K562 (cell line): ENCODE data around the gene NBPF20. TPM values are rescaled to one million over a fixed set of nuclear protein-coding genes. Genes with fewer than 3 reads are reported as not detected.
"Not testable (repeated sequence)": the region's sequence is repeated elsewhere in the genome, so short reads cannot be mapped to it uniquely, and the experiment has no call there.

ENCODE experiments used
- ATAC-seq: fragments of 200-7000 bp; cut with Tn5 transposase; 3 replicates; pipeline ENCODE4 v1.9.1; 2020; ENCODE audit warnings: moderate library complexity
- BruUV-seq: library from RNA; stranded (reverse); fragments of 400-500 nt; replicated peaks from 2 replicates; lab custom pipeline; 2021; lab: Mats Ljungman, UMichigan
- CTCF ChIA-PET: fragments of 300-600 bp; formaldehyde crosslinking; extraction: SDS; loops from one replicate; lab custom pipeline; 2021; ENCODE audit warnings: low intra/inter-chr PET ratio; lab: Yijun Ruan, JAX
- POLR2A ChIA-PET: fragments of 300-600, 350-650 bp; sonication (Branson Sonifier 250); formaldehyde crosslinking; extraction: SDS; loops from one replicate; lab custom pipeline; 2021; ENCODE audit warnings: antibody characterized with exemption, inconsistent platforms; lab: Yijun Ruan, JAX
- DNase-seq, 4 experiments: peaks; one replicate each; pipeline versions ENCODE4 v3.0.0 to v3.0.0-alpha.2; 2011 to 2018; ENCODE audit warnings: low spot score in 3 of 4, mixed read lengths in 3 of 4; ENCODE audit errors: extremely low read depth in 1 of 4
- FAIRE-seq: peaks from 2 replicates; lab custom pipeline; 2011; peaks lifted over from hg19 to GRCh38; lab: Jason Lieb, UNC
- H2AFZ ChIP-seq: 2 replicates; pipeline ENCODE4 v1.6.0; 2011; ENCODE audit warnings: low read depth, low read length, control low read depth, inconsistent platforms
- H3K27ac ChIP-seq: fragments of 200-600 bp; 3 replicates; pipeline ENCODE4 v1.8.0; 2011; ENCODE audit warnings: low read depth, mild to moderate bottlenecking, control low read depth, inconsistent platforms, low read length, moderate library complexity, mixed read lengths; ENCODE audit errors: extremely low read depth
- H3K27me3 ChIP-seq, 2 experiments: fragments of 300-600 bp in 1 of 2; 2 replicates in 1 of 2; 3 replicates in 1 of 2; pipeline versions ENCODE4 v1.6.0 to v1.8.0; 2011; ENCODE audit warnings: inconsistent platforms in 2 of 2, low read length in 2 of 2, mild to moderate bottlenecking in 1 of 2, mixed read lengths in 1 of 2, moderate library complexity in 1 of 2; ENCODE audit not compliant: control insufficient read depth in 2 of 2, insufficient read depth in 2 of 2
- H3K36me3 ChIP-seq: fragments of 300-600 bp; 3 replicates; pipeline ENCODE4 v1.8.0; 2011; ENCODE audit warnings: mild to moderate bottlenecking, low read length, inconsistent platforms; ENCODE audit not compliant: control insufficient read depth, insufficient read depth
- H3K4me1 ChIP-seq, 2 experiments: fragments of 200-600 bp in 1 of 2; replicated peaks in 1 of 2; 2 replicates in 1 of 2; 3 replicates in 1 of 2; pipeline versions ENCODE4 v1.5.1 to v1.8.0; 2011; ENCODE audit warnings: inconsistent platforms in 2 of 2, low read length in 2 of 2, mild to moderate bottlenecking in 1 of 2, mixed read lengths in 1 of 2, moderate library complexity in 1 of 2; ENCODE audit not compliant: control insufficient read depth in 2 of 2, insufficient read depth in 2 of 2
- H3K4me2 ChIP-seq: 2 replicates; pipeline ENCODE4 v1.6.1; 2011; ENCODE audit warnings: low read length, control low read depth, inconsistent platforms, mixed read lengths; ENCODE audit not compliant: insufficient read depth
- H3K4me3 ChIP-seq: fragments of 200-600 bp; sonication (generic), shearing (Covaris generic); 2 replicates; pipeline ENCODE4 v1.5.1; 2016; ENCODE audit warnings: control low read depth, inconsistent platforms
- H3K79me2 ChIP-seq: fragments of 200-600 bp; 3 replicates; pipeline ENCODE4 v1.8.0; 2011; ENCODE audit warnings: low read length, inconsistent platforms; ENCODE audit not compliant: control insufficient read depth, insufficient read depth
- H3K9ac ChIP-seq, 2 experiments: 2 replicates each; pipeline versions ENCODE4 v1.6.0 to v1.6.1; 2011; ENCODE audit warnings: low read depth in 2 of 2, low read length in 2 of 2, control low read depth in 1 of 2, inconsistent platforms in 1 of 2, mild to moderate bottlenecking in 1 of 2, mixed read lengths in 1 of 2; ENCODE audit not compliant: insufficient read depth in 1 of 2
- H3K9me1 ChIP-seq: one replicate; pipeline ENCODE4 v1.6.0; 2011; ENCODE audit warnings: inconsistent platforms, mild to moderate bottlenecking, low read length, moderate library complexity; ENCODE audit not compliant: control insufficient read depth, insufficient read depth
- H3K9me3 ChIP-seq: replicated peaks from 2 replicates; pipeline ENCODE4 v1.5.1; 2011; ENCODE audit warnings: low read depth, low read length, inconsistent platforms; ENCODE audit not compliant: control insufficient read depth, insufficient read depth
- H4K20me1 ChIP-seq: replicated peaks from 2 replicates; pipeline ENCODE4 v1.6.1; 2011; ENCODE audit warnings: low read length, inconsistent platforms, mixed read lengths; ENCODE audit not compliant: control insufficient read depth, insufficient read depth
- CEBPB ChIP-seq: fragments of 450-650 bp; IDR thresholded peaks from 2 replicates; pipeline ENCODE4 v1.6.1; 2016; ENCODE audit warnings: missing genetic modification characterization, missing compliant biosample characterization
- JUND ChIP-seq, 2 experiments: IDR thresholded peaks; 2 replicates in 1 of 2; 3 replicates in 1 of 2; pipeline ENCODE4 v1.6.1; 2011; ENCODE audit warnings: borderline replicate concordance in 2 of 2, low read depth in 2 of 2, low read length in 2 of 2, improper control_type of control experiment in 1 of 2, missing biosample characterization in 1 of 2, missing genetic modification characterization in 1 of 2, missing genetic modification reagents in 1 of 2
- MAFG ChIP-seq: fragments of 450-650 bp; conservative IDR thresholded peaks from 2 replicates; pipeline ENCODE4 v1.6.1; 2016; ENCODE audit warnings: missing genetic modification characterization, missing compliant biosample characterization
- TRIM24 ChIP-seq, 2 experiments: fragments of 450-650 bp; IDR thresholded peaks; 2 replicates each; pipeline ENCODE4 v1.6.1; 2016
- WGBS: fragments of 100-300 bp; shearing (Covaris generic); methylation state at CpG from one replicate; pipeline ENCODE4 v1.1.6; 2016; ENCODE audit warnings: low coverage, mixed read lengths; ENCODE audit not compliant: insufficient coverage; ENCODE audit errors: missing lambda C conversion rate; 5-methylcytosine and 5-hydroxymethylcytosine counted together
- in situ Hi-C: fragments of 300-500 bp; cut with MboI; formaldehyde crosslinking; loops from 4 replicates; pipeline ENCODE4 v1.15.0; 2018; ENCODE audit warnings: inconsistent platforms, mixed read lengths
- intact Hi-C: fragments of 100-400 bp; cut with micrococcal nuclease; formaldehyde crosslinking; loops from 2 replicates; pipeline ENCODE4 v1.14.2; 2022
- polyA plus RNA-seq, 8 experiments: library from polyadenylated mRNA; depleted of rRNA in 4 of 8; stranded (reverse) in 5 of 8; unstranded in 3 of 8; fragments of >200 nt; fragmentation: Nextera tagmentation in 2 of 8; fragmentation: Illumina TruSeq in 1 of 8; extraction: Ambion mirVana in 2 of 8; extraction: Trizol in 1 of 8; gene quantifications; 2 replicates each; pipeline versions ENCODE4 v1.2.1 to v1.2.3, GENCODE V29; 2011 to 2014; ENCODE audit warnings: inconsistent platforms in 1 of 8, missing spikeins in 1 of 8
- total RNA-seq, 7 experiments: library from RNA; depleted of rRNA in 6 of 7; stranded (reverse); fragments of >200 nt in 6 of 7; fragmentation: Illumina TruSeq in 2 of 7; extraction: Trizol in 2 of 7; gene quantifications; 2 replicates each; pipeline versions ENCODE4 v1.2.1 to v1.2.3, GENCODE V29; 2011 to 2021; ENCODE audit warnings: low replicate concordance in 1 of 7

The NBPF20 gene
- total and polyA plus RNA-seq, 9 of the 15 experiments (the other 6 are each of a cell fraction or from before 2014, with no cell fraction given), result 0.38 to 2.7 (median 1.00) TPM

DNA sequence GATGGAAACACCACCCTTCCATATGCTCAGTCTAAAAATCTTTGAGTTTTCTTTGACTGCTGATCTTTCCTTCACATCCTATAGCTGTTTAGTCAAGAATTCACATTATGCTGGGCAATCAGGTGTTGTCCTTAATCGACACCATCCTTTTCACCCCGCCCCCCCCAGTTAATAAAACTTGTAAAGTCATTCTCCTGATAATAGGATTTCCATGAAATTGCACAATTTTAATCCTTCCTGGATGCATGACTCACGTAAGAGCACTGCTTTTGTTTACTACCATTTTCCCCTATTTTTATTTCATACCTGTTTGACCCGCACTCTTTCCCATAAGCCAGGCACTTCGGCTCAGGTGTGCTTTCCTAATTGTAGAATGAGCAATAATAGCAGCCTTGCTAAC lies 16.9 kb upstream of the NBPF20 start:
- H3K79me2 ChIP-seq; intact Hi-C loops; H3K4me1 ChIP-seq; H3K9me1 ChIP-seq; H3K4me3 ChIP-seq; H3K27ac ChIP-seq; H3K9me3 ChIP-seq; FAIRE-seq; DNase-seq; in situ Hi-C loops; H4K20me1 ChIP-seq; ATAC-seq; BruUV-seq; POLR2A ChIA-PET; H3K27me3 ChIP-seq; H2AFZ ChIP-seq; TF ChIP-seq JUND (tag; IDR thresholded peaks at IDR 0.05; ENCODE audit: borderline replicate concordance, low read depth, low read length): not testable (repeated sequence)
- 2% methylated on average over 5 of the region's 5 CpGs for WGBS
- TF ChIP-seq MAFG (tag) (peak; percentile 52), CEBPB (tag) (peak; percentile 60), JUND (IDR thresholded peaks at IDR 0.05; ENCODE audit: borderline replicate concordance, low read depth, low read length) (0 out of 2 replicates have a peak, but pooled peaks have one; percentile 19), TRIM24 (IDR thresholded peaks at IDR 0.05) (peak; percentile 53 to 68; a peak in 3 of 4 replicates)
- TF ChIP-seq, all 486 proteins: peak for 4; not testable (repeated sequence) for 482
- H3K36me3 ChIP-seq, CTCF ChIA-PET, H3K4me2 ChIP-seq, H3K9ac ChIP-seq: not testable (repeated sequence)

- H3K27me3 ChIP-seq, H3K4me3 ChIP-seq, H3K27ac ChIP-seq, H3K4me1 ChIP-seq, FAIRE-seq, H3K9me1 ChIP-seq, in situ Hi-C loops, POLR2A ChIA-PET, ATAC-seq, H4K20me1 ChIP-seq, H3K9ac ChIP-seq, H3K9me3 ChIP-seq, intact Hi-C loops, H3K4me2 ChIP-seq, CTCF ChIA-PET, H2AFZ ChIP-seq, H3K79me2 ChIP-seq, DNase-seq, H3K36me3 ChIP-seq, BruUV-seq: not testable (repeated sequence)
- 25% methylated on average over 14 of the region's 61 CpGs for WGBS
These were observed 6.2 kb upstream of the NBPF20 start for GRCh38 chr1:145431363-145432256.

- CTCF ChIA-PET, H3K4me2 ChIP-seq, H4K20me1 ChIP-seq, H3K27me3 ChIP-seq, H3K36me3 ChIP-seq, BruUV-seq, intact Hi-C loops, POLR2A ChIA-PET, H3K79me2 ChIP-seq, H2AFZ ChIP-seq, H3K9me3 ChIP-seq, H3K27ac ChIP-seq, H3K4me3 ChIP-seq, ATAC-seq, H3K4me1 ChIP-seq, H3K9me1 ChIP-seq, FAIRE-seq, DNase-seq, H3K9ac ChIP-seq, in situ Hi-C loops: not testable (repeated sequence)
- 53% methylated on average over 3 of the region's 15 CpGs for WGBS
These were observed 5.4 kb upstream of the NBPF20 start for GRCh38 chr1:145430830-145431229.
